IPS-NIHi7 (cell line): ENCODE measurements around the gene SERPINF2.
"Not testable (repeated sequence)": the region's sequence is repeated elsewhere in the genome, so short reads cannot be mapped to it uniquely, and the experiment has no call there.

Experiments used
- DNase-seq: peaks from one replicate; pipeline ENCODE4 v3.0.0; 2012; ENCODE audit warnings: mixed read lengths; ENCODE audit errors: extremely low spot score

SERPINF2 gene

GRCh38 chr17:1789936-1790335, 47.3 kb downstream of the SERPINF2 start:
- DNase-seq, result no peak

- no peak for DNase-seq
Observed at GRCh38 chr17:1792495-1793446, 50.1 kb downstream of the SERPINF2 start.

- DNase-seq, result no peak
Observed at GRCh38 chr17:1793447-1793806, 50.8 kb downstream of the SERPINF2 start.

- no peak for DNase-seq
Observed at GRCh38 chr17:1796800-1797199, 54.1 kb downstream of the SERPINF2 start.

GRCh38 chr17:1797323-1797722, 54.7 kb downstream of the SERPINF2 start:
- no peak for DNase-seq

GRCh38 chr17:1797846-1798245, 55.2 kb downstream of the SERPINF2 start:
- not testable (repeated sequence) for DNase-seq

- DNase-seq, result no peak
Observed at GRCh38 chr17:1800240-1800639, 57.6 kb downstream of the SERPINF2 start.

- DNase-seq, result no peak
Observed at GRCh38 chr17:1800712-1801111, 58.0 kb downstream of the SERPINF2 start.

- no peak for DNase-seq
Observed at GRCh38 chr17:1802429-1802828, 59.8 kb downstream of the SERPINF2 start.

- DNase-seq, result no peak
Observed at GRCh38 chr17:1803280-1803679, 60.6 kb downstream of the SERPINF2 start.
